ENCODE data around the gene MYLK.

The MYLK gene

GRCh38 chr3:123871946-123872345 lies 12.2 kb downstream of the MYLK start:
- no peak for DNase-seq

GRCh38 chr3:123870033-123870432 lies 14.1 kb downstream of the MYLK start:
- DNase-seq, result no peak

- no peak for DNase-seq
These were observed 15.0 kb downstream of the MYLK start for GRCh38 chr3:123869165-123869564.

- no peak for DNase-seq
These were observed 19.4 kb downstream of the MYLK start for GRCh38 chr3:123864706-123865105.

GRCh38 chr3:123862152-123862551 lies 22.0 kb downstream of the MYLK start:
- DNase-seq, result no peak

- DNase-seq, result no peak
These were observed 22.9 kb downstream of the MYLK start for GRCh38 chr3:123861081-123861836.

- DNase-seq, result no peak
These were observed 25.0 kb downstream of the MYLK start for GRCh38 chr3:123859177-123859576.

- DNase-seq, result no peak
These were observed 29.2 kb downstream of the MYLK start for GRCh38 chr3:123854905-123855304.

- DNase-seq, result no peak
These were observed 30.3 kb downstream of the MYLK start for GRCh38 chr3:123853686-123854372.

GRCh38 chr3:123847209-123847608 lies 36.9 kb downstream of the MYLK start:
- DNase-seq, result no peak

- DNase-seq, result no peak
These were observed 40.5 kb downstream of the MYLK start for GRCh38 chr3:123843668-123844067.

- no peak for DNase-seq
These were observed 41.4 kb downstream of the MYLK start for GRCh38 chr3:123842711-123843110.

GRCh38 chr3:123841476-123842238 lies 42.5 kb downstream of the MYLK start:
- no peak for DNase-seq

- no peak for DNase-seq
These were observed 43.2 kb downstream of the MYLK start for GRCh38 chr3:123840961-123841360.

GRCh38 chr3:123837858-123838257 lies 46.3 kb downstream of the MYLK start:
- no peak for DNase-seq

GRCh38 chr3:123834631-123835030 lies 49.5 kb downstream of the MYLK start:
- DNase-seq, result no peak

GRCh38 chr3:123833398-123833785 lies 50.7 kb downstream of the MYLK start:
- DNase-seq, result no peak

- no peak for DNase-seq
These were observed 51.3 kb downstream of the MYLK start for GRCh38 chr3:123832692-123833397.

- DNase-seq, result no peak
These were observed 52.7 kb downstream of the MYLK start for GRCh38 chr3:123831420-123831819.

- DNase-seq, result no peak
These were observed 62.2 kb downstream of the MYLK start for GRCh38 chr3:123821920-123822319.

GRCh38 chr3:123819949-123820348 lies 64.2 kb downstream of the MYLK start:
- DNase-seq, result no peak

- no peak for DNase-seq
These were observed 65.2 kb downstream of the MYLK start for GRCh38 chr3:123818921-123819429.

GRCh38 chr3:123818324-123818920 lies 65.7 kb downstream of the MYLK start:
- DNase-seq, result no peak

Data from CD4-positive, alpha-beta T cell treated with Interferon gamma for 1 hour (primary cell).